GM12878 (cell line): ENCODE data around the gene MYO3A. TPM values are rescaled to one million over a fixed set of nuclear protein-coding genes. Genes with fewer than 3 reads are reported as not detected.

Source experiments
- ATAC-seq: fragments of 200-7000 bp; cut with Tn5 transposase; 3 replicates; pipeline ENCODE4 v1.9.1; 2020; ENCODE audit warnings: mild to moderate bottlenecking, moderate library complexity
- BruUV-seq: library from RNA; stranded (reverse); fragments of 400-500 nt; replicated peaks from 2 replicates; lab custom pipeline; 2021; lab: Mats Ljungman, UMichigan
- CTCF ChIA-PET: fragments of 300-600 bp; sonication (Branson Sonifier 250); formaldehyde crosslinking; extraction: SDS; loops from one replicate; lab custom pipeline; 2021; ENCODE audit warnings: inconsistent platforms; lab: Yijun Ruan, JAX
- POLR2A ChIA-PET: fragments of 350-600 bp; formaldehyde crosslinking; extraction: SDS; loops from one replicate; lab custom pipeline; 2021; ENCODE audit warnings: inconsistent platforms; lab: Charles Lee
- RAD21 ChIA-PET: fragments of 300-600 bp; sonication (Branson Sonifier 250); formaldehyde crosslinking; loops from one replicate; lab custom pipeline; 2023; ENCODE audit warnings: antibody characterized with exemption; ENCODE audit not compliant: unreplicated experiment; lab: Charles Lee
- SMC1A ChIA-PET: fragments of 300-600 bp; sonication (Branson Sonifier 250); formaldehyde crosslinking; loops from one replicate; lab custom pipeline; 2023; ENCODE audit not compliant: unreplicated experiment, uncharacterized antibody; lab: Charles Lee
- DNase-seq: peaks from one replicate; pipeline ENCODE4 v3.0.0-alpha.2; 2011; ENCODE audit warnings: low read depth, low spot score
- FAIRE-seq: peaks from 3 replicates; lab custom pipeline; 2011; peaks lifted over from hg19 to GRCh38; lab: Jason Lieb, UNC
- H2AFZ ChIP-seq: 2 replicates; pipeline ENCODE4 v1.6.0; 2011; ENCODE audit warnings: low read depth, low read length, control low read depth; ENCODE audit not compliant: control insufficient read depth
- H3K27ac ChIP-seq: 2 replicates; pipeline ENCODE4 v1.5.1; 2011; ENCODE audit warnings: control low read depth; ENCODE audit not compliant: control insufficient read depth, insufficient read depth
- H3K27me3 ChIP-seq, 2 experiments: replicated peaks in 1 of 2; 2 replicates each; pipeline versions ENCODE4 v1.6.0 to v1.6.1; 2011; ENCODE audit warnings: low read length in 1 of 2; ENCODE audit not compliant: control insufficient read depth in 2 of 2, insufficient read depth in 2 of 2
- H3K36me3 ChIP-seq, 2 experiments: 2 replicates each; pipeline ENCODE4 v1.5.1; 2011; ENCODE audit warnings: low read length in 1 of 2; ENCODE audit not compliant: control insufficient read depth in 2 of 2, insufficient read depth in 2 of 2
- H3K4me1 ChIP-seq: 2 replicates; pipeline ENCODE4 v1.6.1; 2011; ENCODE audit warnings: mild to moderate bottlenecking, low read length, moderate library complexity, mixed read lengths; ENCODE audit not compliant: control insufficient read depth, insufficient read depth
- H3K4me2 ChIP-seq: 2 replicates; pipeline ENCODE4 v1.6.0; 2011; ENCODE audit warnings: control low read depth; ENCODE audit not compliant: control insufficient read depth, insufficient read depth
- H3K4me3 ChIP-seq: fragments of 200-600 bp; sonication (generic); 2 replicates; pipeline ENCODE4 v1.5.1; 2016
- H3K79me2 ChIP-seq: 2 replicates; pipeline ENCODE4 v1.6.0; 2011; ENCODE audit warnings: low read length; ENCODE audit not compliant: control insufficient read depth, insufficient read depth
- H3K9ac ChIP-seq: 2 replicates; pipeline ENCODE4 v1.8.0; 2011; ENCODE audit warnings: low read length, control low read depth, mixed read lengths; ENCODE audit not compliant: control insufficient read depth, insufficient read depth
- H3K9me3 ChIP-seq: replicated peaks from 3 replicates; pipeline ENCODE4 v1.5.1; 2011; ENCODE audit warnings: mild to moderate bottlenecking, low read length; ENCODE audit not compliant: control insufficient read depth, insufficient read depth
- H4K20me1 ChIP-seq: 2 replicates; pipeline ENCODE4 v1.6.0; 2011; ENCODE audit not compliant: control insufficient read depth, insufficient read depth
- BRCA1 ChIP-seq: IDR thresholded peaks from 2 replicates; pipeline ENCODE4 v1.6.1; 2011; ENCODE audit warnings: low read depth, low read length, improper control_type of control experiment
- CEBPB ChIP-seq, 2 experiments: fragments of 150-350 bp in 1 of 2; IDR thresholded peaks; 2 replicates each; pipeline ENCODE4 v1.6.1; 2012 to 2014; ENCODE audit warnings: low read depth in 2 of 2, low read length in 2 of 2, borderline replicate concordance in 1 of 2, inconsistent platforms in 1 of 2
- CHD1 ChIP-seq: IDR thresholded peaks from 2 replicates; pipeline ENCODE4 v1.6.1; 2012; ENCODE audit warnings: low read depth, low read length, improper control_type of control experiment
- EP300 ChIP-seq, 2 experiments: fragments of 150-350 bp in 1 of 2; IDR thresholded peaks; 2 replicates each; pipeline ENCODE4 v1.6.1; 2011 to 2012; ENCODE audit warnings: low read depth in 2 of 2, low read length in 2 of 2, borderline replicate concordance in 1 of 2, improper control_type of control experiment in 1 of 2, inconsistent platforms in 1 of 2; ENCODE audit not compliant: control insufficient read depth in 1 of 2
- MEF2B ChIP-seq: fragments of 450-650 bp; IDR thresholded peaks from 2 replicates; pipeline ENCODE4 v1.6.1; 2018; ENCODE audit warnings: mild to moderate bottlenecking, moderate library complexity; ENCODE audit not compliant: partially characterized antibody, poor library complexity, severe bottlenecking
- MTA3 ChIP-seq: IDR thresholded peaks from 2 replicates; pipeline ENCODE4 v1.6.1; 2012; ENCODE audit warnings: low read length, inconsistent platforms, borderline replicate concordance
- NFYA ChIP-seq: IDR thresholded peaks from 2 replicates; pipeline ENCODE4 v1.6.1; 2011; ENCODE audit warnings: low read depth, mild to moderate bottlenecking, low read length, improper control_type of control experiment, borderline replicate concordance
- PML ChIP-seq: IDR thresholded peaks from 2 replicates; pipeline ENCODE4 v1.6.1; 2012; ENCODE audit warnings: low read length, inconsistent platforms
- RAD51 ChIP-seq: fragments of 450-650 bp; IDR thresholded peaks from 2 replicates; pipeline ENCODE4 v1.6.1; 2016; ENCODE audit warnings: moderate library complexity, mild to moderate bottlenecking, inconsistent platforms
- SIN3A ChIP-seq: IDR thresholded peaks from 2 replicates; pipeline ENCODE4 v1.6.1; 2012; ENCODE audit warnings: low read depth, low read length, improper control_type of control experiment
- SMC3 ChIP-seq: IDR thresholded peaks from 2 replicates; pipeline ENCODE4 v1.6.1; 2011; ENCODE audit warnings: low read length, improper control_type of control experiment, borderline replicate concordance
- SREBF2 ChIP-seq: IDR thresholded peaks from 2 replicates; pipeline ENCODE4 v1.6.1; 2012; ENCODE audit warnings: mild to moderate bottlenecking, low read length
- TCF3 ChIP-seq: IDR thresholded peaks from 2 replicates; pipeline ENCODE4 v1.6.1; 2012; ENCODE audit warnings: low read depth, mild to moderate bottlenecking, low read length, borderline replicate concordance; ENCODE audit not compliant: insufficient read depth
- YBX1 ChIP-seq: fragments of 450-650 bp; IDR thresholded peaks from 2 replicates; pipeline ENCODE4 v1.6.1; 2016; ENCODE audit warnings: antibody characterized with exemption
- ZBTB4 ChIP-seq: fragments of 450-650 bp; formaldehyde crosslinking; IDR thresholded peaks from 2 replicates; pipeline ENCODE4 v1.4.0; 2022; ENCODE audit warnings: mild to moderate bottlenecking, moderate library complexity
- ZNF217 ChIP-seq: fragments of 450-650 bp; IDR thresholded peaks from 2 replicates; pipeline ENCODE4 v1.6.1; 2017; ENCODE audit warnings: antibody characterized with exemption, mild to moderate bottlenecking
- ZNF384 ChIP-seq: IDR thresholded peaks from 2 replicates; pipeline ENCODE4 v1.6.1; 2012; ENCODE audit warnings: low read depth, mild to moderate bottlenecking, low read length, improper control_type of control experiment, borderline replicate concordance
- ZNF622 ChIP-seq: fragments of 450-650 bp; IDR thresholded peaks from 2 replicates; pipeline ENCODE4 v1.6.1; 2017; ENCODE audit warnings: mild to moderate bottlenecking, inconsistent platforms
- WGBS: methylation state at CpG from one replicate; pipeline ENCODE4 v1.1.6; 2016; ENCODE audit warnings: low lambda C conversion rate; ENCODE audit not compliant: insufficient replicate concordance, insufficient coverage; ENCODE audit errors: missing lambda C conversion rate; 5-methylcytosine and 5-hydroxymethylcytosine counted together
- in situ Hi-C: fragments of 300-500 bp; cut with MboI; formaldehyde crosslinking; loops from 9 replicates; pipeline ENCODE4 v1.14.3; 2018; ENCODE audit warnings: mixed read lengths
- intact Hi-C: fragments of 100-400 bp; cut with micrococcal nuclease; formaldehyde crosslinking; loops from one replicate; pipeline ENCODE4 v1.14.2; 2022; ENCODE audit not compliant: unreplicated experiment
- polyA plus RNA-seq, 11 experiments: library from polyadenylated mRNA; depleted of rRNA in 4 of 11; unstranded in 6 of 11; stranded (reverse) in 5 of 11; fragments of >200 nt; fragmentation: Nextera tagmentation in 4 of 11; fragmentation: Illumina TruSeq in 1 of 11; extraction: Ambion mirVana in 4 of 11; extraction: Trizol in 1 of 11; gene quantifications; 1 replicate in 1 of 11; 2 replicates in 10 of 11; pipeline versions ENCODE4 v1.2.1 to v1.2.3, GENCODE V29; 2011 to 2016; ENCODE audit warnings: inconsistent platforms in 2 of 11, missing spikeins in 2 of 11, low read depth in 1 of 11
- total RNA-seq, 4 experiments: library from RNA; depleted of rRNA in 3 of 4; stranded (reverse); fragments of >200 nt in 3 of 4; fragmentation: Illumina TruSeq in 1 of 4; extraction: Trizol in 1 of 4; gene quantifications; 2 replicates each; pipeline versions ENCODE4 v1.2.1 to v1.2.3, GENCODE V29; 2013 to 2021

MYO3A gene
- total and polyA plus RNA-seq, 10 of the 15 experiments (the other 5 are each of a cell fraction or from before 2014, with no cell fraction given) = not detected

- ATAC-seq = no peak
- Histone ChIP-seq H3K4me3 (no peak overlapping the region), H3K27ac (no peak overlapping the region), H3K9me3 (no peaks in the 10 kb centered on the region), H3K79me2 (no peaks in the 10 kb centered on the region), H3K4me2 (no peak overlapping the region), H4K20me1 (no peaks in the 10 kb centered on the region), H3K36me3 (no peaks in the 10 kb centered on the region), H3K9ac (no peak overlapping the region), H3K4me1 (no peaks in the 10 kb centered on the region), H3K27me3 (no peaks in the 10 kb centered on the region; a peak in 2 of 4 replicates), H2AFZ (no peak overlapping the region)
- ChIA-PET CTCF (no interaction called here), POLR2A (no interaction called here), SMC1A (no interaction called here), RAD21 (no interaction called here)
- FAIRE-seq = no peak
- BruUV-seq = no TSS peak
- no peak for DNase-seq
- WGBS = 16% methylated on average over 3 of the region's 3 CpGs
- TF ChIP-seq YBX1 (no peak), TCF3 (no peak), PML (no peak), MEF2B (no peak), NFYA (no peak), MTA3 (no peak), SREBF2 (no peak), CHD1 (no peak), EP300 (IDR thresholded peaks at IDR 0.05; ENCODE audit: borderline replicate concordance in 1 of 2, control insufficient read depth in 1 of 2, low read depth in 2 of 2, low read length in 2 of 2) (no peak), ZNF622 (no peak), CEBPB (IDR thresholded peaks at IDR 0.05; ENCODE audit: borderline replicate concordance in 1 of 2, low read depth in 2 of 2, low read length in 2 of 2) (no peak), BRCA1 (no peak), ZNF217 (no peak), SMC3 (no peak), ZBTB4 (CRISPR knock-in tag) (no peak), SIN3A (no peak), ZNF384 (no peak), RAD51 (no peak)
- in situ Hi-C loops (no loop called here), intact Hi-C loops (no loop called here)
Observed at GRCh38 chr10:26085549-26085948, 151.5 kb downstream of the MYO3A start.
